ENCODE measurements around the gene FSTL4.
"Not testable (repeated sequence)": the region's sequence is repeated elsewhere in the genome, so short reads cannot be mapped to it uniquely, and the experiment has no call there.

FSTL4 gene

DNA sequence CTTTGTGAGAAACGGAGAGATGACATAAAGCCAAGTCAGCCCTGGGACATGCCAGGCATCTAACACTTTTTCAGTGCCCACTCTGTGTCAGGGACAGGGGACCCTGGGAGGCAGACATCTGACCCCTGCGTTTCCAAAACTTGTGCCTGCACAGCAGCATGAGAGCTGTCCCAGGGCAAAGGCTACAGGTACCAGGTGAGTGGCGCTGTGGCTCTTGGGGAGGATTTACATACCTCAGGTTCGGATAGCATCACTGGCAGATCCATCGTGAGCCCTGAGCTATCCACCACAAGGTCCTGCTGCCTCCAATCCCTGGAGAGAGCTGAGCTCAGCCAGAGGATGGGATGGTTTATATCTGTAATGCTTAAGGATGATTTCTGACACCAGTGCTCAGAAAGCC lies 52.4 kb downstream of the FSTL4 start:
- DNase-seq (ENCODE audit: insufficient read length, low spot score) (no peak), FAIRE-seq (no peak)

DNA sequence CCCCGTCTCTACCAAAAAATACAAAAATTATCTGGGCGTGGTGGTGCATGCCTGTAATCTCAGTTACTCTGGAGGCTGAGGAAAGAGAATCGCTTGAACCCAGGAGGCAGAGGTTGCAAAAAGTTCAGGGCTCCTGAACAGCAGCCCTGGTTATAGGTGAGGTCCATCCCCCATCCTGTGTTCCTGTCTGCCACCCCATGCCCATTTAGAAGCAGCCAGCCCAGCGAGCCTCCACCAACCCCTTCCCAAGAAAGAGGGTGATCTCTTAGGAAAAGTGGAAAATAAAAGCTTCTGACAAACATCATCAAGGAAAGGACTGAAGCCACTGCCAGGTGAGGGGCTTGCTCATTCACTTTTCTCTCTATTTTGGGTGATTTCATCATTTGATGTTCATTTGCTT lies 55.8 kb downstream of the FSTL4 start:
- DNase-seq (ENCODE audit: insufficient read length, low spot score) (no peak), FAIRE-seq (no peak)

DNA sequence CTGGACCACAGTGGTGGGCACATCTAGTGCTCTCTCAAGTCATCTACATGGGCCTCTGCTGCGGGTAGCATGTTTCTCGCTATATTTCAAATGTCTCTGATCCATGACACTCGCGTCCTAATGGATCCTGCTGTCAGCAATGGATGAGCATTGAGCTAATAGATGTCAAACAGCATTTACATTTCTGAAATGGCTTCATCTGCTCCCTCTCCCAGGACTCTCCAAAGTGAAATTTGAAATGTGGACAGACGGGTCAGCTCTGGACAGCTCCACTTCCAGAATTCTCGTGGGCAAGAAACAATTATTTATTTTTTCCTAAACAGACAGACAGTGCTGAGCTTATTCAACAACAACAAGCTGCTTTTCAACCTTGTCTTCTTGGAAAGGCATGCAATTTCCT lies 58.1 kb downstream of the FSTL4 start:
- FAIRE-seq (no peak), DNase-seq (ENCODE audit: insufficient read length, low spot score) (no peak)

DNA sequence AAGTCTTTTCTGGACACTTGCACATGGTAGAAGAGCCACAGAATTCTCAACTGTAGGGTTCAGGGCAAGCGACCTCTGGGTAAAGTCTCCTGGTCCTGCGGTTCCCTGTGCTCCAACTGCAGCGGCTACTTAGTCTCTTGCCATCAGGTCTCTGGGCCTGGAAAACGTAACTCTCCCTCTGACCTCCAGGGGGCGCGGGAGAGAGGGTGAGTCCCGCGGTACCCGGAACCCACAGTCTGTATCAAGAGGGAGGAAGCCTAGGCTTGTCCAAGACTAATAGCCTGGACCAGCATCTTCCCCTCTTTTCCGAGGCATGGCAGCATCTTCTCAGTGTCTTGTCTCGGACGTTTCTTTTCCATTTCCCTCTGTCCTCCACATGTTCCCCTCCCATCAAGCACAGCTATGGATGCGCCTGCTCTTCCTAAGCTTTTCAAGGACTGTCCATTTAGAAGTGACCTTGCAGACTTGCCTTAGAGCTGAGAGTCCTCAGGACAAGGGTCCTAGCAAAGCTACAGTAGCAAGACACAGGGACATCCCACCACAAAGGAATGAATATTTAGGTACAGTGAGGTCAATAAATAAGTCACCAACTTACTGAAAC lies 59.3 kb downstream of the FSTL4 start:
- FAIRE-seq: no peak

DNA sequence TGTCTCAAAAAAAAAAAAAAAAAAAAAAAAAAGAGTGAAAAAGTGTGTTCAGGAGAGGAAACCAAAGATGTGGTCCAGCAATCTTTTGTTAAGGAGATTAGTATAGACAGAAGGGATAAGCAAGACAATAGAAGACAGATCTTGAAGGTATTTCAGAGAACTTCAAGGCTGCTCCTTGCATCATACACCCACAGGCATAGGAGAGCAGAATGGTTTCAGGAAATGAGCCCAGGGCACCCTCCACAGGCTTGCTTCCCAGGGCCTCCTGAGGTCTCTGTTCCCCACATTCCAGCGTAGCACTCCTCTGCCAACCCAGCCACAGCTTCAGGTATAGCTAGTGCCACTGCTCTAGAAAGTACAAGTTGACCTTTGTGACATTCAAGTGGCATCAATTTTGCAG lies 65.8 kb downstream of the FSTL4 start:
- no peak for DNase-seq (ENCODE audit: insufficient read length, low spot score)
- FAIRE-seq: no peak

More for the DNA sequence above, 59.3 kb downstream of the FSTL4 start:
- DNase-seq (ENCODE audit: insufficient read length, low spot score): peak; percentile 56

DNA sequence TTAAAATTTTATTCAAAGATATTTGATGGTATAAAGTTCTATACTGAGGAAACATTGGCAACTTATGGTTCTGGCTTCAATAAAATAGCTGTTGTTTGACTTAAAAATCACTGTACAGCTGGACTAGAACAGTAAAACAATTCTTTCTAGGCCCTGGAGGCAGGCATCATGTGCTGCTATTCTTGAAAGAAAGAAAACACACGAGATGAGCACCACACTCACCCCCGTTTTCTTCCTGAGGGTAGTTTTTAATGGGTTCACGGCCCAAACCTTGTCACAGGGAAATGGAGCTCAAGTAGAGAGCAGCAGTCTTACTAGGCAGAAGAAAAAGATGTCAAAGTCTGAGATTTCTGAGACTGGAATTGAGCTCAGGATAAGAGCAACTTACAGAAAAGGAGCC lies 68.0 kb downstream of the FSTL4 start:
- DNase-seq (ENCODE audit: insufficient read length, low spot score) (no peak), FAIRE-seq (no peak)

DNA sequence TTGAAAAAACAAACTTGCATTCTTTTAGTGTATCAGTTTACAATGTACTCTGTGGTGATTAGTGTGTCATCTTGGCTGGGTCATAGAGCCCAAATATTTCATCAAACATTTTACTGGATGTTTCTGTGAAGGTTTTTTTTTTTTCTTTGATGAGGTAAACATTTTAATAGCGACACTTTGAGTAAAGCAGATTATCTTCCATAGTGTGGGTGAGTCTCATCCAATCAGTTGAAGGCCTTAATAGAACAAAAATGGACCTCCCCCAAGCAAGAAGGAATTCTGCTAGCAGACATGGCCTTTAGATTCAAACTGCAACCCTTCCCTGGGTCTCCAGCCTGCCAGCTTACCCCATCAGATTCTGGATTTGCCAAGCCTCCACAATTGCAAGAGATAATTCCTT lies 72.5 kb downstream of the FSTL4 start:
- FAIRE-seq: no peak
- DNase-seq (ENCODE audit: insufficient read length, low spot score): no peak

DNA sequence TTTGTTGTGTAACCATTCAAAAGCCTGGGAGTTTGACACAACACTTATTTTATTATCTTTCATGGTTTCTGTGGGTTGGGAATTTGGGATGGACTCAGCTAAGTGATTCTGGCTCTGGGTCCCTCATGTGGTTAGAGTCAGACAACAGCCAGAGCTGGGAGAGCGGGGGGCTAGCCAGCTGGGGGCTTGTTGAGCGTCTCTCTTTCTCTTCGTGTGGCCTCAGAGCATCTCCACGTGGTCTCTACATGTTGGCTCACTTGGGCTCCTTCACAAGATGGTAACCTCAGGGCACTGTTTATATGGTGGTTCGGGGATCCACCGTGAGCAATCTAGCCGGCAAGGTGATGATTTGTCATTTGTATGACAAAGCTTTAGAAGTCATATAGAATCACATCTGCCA lies 73.6 kb downstream of the FSTL4 start:
- FAIRE-seq (no peak), DNase-seq (ENCODE audit: insufficient read length, low spot score) (no peak)

DNA sequence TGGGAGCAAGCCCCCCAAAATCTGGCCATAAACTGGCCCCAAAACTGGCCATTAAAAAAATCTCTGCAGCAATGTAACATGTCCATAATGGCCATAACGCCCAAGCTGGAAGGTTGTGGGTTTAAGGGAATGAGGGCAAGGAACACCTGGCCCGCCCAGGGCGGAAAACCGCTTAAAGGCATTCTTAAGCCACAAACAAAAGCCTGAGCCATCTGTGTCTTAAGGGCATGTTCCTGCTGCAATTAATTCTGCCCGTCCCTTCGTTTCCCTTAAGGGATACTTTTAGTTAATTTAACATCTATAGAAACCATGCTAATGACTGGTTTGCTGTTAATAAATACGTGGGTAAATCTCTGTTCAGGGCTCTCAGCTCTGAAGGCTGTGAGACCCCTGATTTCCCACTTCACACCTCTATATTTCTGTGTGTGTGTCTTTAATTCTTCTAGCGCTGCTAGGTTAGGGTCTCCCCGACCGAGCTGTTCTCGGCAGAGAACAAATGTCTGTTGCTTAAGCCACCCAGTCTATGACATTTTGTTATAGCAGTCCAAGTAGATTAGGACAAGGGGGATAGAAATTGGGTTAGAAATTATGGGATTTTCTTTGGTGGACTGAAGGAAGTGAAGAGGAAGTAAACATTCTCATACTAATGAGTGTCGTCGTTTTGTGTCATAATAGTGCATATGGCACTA lies 77.0 kb downstream of the FSTL4 start:
- not testable (repeated sequence) for FAIRE-seq; DNase-seq (ENCODE audit: insufficient read length, low spot score)

DNA sequence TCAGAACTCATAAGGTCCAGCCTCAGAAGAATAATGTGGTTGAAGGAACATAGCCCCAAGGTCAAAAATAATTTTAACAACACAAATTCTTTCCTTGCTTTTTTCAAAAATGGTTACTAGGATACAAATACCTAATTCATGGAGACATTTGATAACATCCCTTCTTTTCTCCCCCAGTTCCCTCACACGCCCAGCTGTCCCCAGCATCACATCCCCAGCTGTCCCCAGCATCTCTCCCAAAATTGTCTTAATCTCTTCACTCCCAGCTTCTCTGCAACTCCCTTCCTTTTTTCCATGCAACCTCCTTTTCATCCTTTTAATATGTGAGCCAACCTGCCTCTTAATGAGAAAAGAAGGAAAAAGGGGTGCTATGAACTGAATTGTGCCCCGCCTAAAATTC lies 77.8 kb downstream of the FSTL4 start:
- no peak for DNase-seq (ENCODE audit: insufficient read length, low spot score)
- FAIRE-seq: no peak

DNA sequence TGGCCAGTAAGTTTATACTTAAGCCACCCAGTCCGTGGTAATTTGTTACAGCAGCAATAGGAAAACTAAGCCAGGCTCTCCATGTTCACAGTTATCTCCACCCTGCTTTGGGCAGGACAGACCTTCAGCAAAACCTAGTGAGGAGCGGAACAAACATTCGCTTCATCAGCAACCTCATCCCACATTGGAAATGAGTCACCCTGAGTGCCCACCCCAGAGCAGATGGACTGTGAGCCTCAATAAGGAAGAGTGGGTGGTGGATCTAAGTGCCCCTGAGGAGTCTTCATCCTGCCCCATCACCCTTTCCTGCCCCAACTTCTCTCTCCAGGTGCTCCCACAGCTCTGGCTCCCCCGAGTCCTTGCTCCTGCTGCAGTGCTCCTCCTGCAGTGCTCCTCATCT lies 78.8 kb downstream of the FSTL4 start:
- DNase-seq (ENCODE audit: insufficient read length, low spot score): no peak
- FAIRE-seq: no peak

DNA sequence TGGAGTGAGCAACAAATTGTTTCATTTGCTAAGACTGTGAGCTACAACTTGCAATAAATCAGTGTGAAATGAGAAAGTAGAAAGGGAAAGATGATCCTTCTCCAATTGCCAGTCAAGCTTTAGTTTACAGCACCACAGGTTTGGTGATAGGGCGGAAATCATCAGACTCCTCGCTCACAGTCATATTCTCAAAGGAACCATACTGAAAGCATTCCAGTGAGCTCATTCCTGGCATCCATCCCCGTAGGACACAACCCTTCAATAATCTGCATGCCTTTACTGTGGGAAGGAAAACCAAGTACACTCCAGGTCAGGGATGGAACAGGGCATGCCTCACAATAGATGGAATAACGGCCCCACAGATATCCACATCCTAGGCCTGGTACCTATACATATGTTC lies 80.7 kb downstream of the FSTL4 start:
- no peak for FAIRE-seq
- DNase-seq (ENCODE audit: insufficient read length, low spot score): no peak

DNA sequence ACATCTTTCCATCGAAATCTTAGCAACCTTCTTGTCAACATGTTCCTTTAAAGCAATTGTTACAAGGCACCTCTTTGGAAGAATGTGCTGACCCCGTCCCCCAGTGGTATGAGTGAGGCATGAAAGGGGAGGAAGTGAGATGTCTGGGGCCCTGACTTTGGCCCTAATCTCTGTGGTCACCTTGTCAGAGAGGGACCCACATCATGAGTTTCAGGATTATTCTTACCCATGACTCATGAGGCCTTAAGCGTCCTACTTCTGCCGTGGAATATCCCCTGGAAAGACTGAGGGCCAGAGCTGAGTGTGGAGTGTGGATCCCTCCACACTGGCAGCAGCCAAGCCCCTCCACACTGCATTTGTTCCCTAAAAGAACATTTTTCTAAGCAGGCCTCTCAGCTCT lies 81.2 kb downstream of the FSTL4 start:
- FAIRE-seq (no peak), DNase-seq (ENCODE audit: insufficient read length, low spot score) (no peak)

DNA sequence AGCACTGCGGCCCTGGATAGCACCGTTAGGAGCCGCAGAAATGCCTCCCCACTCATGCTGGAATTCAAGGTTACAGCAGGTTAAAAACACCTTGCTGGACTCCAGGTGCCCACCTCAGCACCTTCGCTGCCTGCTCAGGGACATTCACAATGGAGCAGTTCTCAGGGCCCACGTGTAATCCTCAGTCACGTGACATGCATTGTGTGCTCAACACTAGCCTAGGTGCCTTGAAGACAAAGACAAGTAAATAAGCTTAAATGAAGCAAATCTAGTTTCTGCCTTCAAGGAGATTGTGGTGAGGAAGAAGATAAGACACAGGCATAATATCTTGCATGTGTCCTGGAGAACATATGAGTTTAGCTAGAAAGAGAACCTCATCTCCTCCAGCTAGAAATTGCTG lies 82.1 kb downstream of the FSTL4 start:
- FAIRE-seq (no peak), DNase-seq (ENCODE audit: insufficient read length, low spot score) (no peak)

DNA sequence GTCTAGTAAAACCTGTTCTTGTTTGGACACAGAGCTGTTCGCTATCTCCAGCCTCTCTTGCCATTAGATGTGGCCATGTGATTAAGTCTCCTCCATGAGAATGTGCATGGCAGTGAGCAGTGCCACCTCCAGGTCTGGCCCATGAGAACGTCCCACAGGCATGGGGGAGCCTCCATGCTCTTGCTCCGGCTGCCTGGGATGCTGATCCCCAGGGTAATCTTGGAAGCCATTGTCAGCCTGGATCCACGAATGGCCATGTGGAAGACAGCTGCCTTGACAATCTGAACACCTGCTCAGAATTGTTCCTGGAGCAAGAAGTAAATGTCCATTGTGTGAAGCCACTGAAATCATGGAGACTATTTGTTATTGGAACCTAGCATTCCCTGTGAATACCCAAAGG lies 83.5 kb downstream of the FSTL4 start:
- no peak for DNase-seq (ENCODE audit: insufficient read length, low spot score)
- no peak for FAIRE-seq

DNA sequence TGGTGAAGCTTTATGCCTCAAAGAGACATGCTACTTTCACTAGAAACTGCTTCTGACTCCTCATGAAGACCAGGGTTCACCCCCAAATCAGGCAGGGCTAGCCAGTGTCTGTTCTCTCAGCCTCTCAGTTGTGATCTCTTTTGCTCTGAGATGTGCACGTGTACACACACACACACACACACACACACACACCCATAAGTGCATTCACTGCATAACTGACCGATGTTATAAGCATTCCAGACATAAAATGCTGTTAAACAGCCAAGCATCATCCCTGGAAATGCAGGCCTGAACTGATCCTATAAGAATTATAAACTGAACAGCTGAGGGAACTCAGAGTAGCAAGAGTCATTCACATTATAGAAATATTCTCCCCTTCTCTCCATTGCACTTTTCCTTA lies 85.0 kb downstream of the FSTL4 start:
- FAIRE-seq (no peak), DNase-seq (ENCODE audit: insufficient read length, low spot score) (no peak)

DNA sequence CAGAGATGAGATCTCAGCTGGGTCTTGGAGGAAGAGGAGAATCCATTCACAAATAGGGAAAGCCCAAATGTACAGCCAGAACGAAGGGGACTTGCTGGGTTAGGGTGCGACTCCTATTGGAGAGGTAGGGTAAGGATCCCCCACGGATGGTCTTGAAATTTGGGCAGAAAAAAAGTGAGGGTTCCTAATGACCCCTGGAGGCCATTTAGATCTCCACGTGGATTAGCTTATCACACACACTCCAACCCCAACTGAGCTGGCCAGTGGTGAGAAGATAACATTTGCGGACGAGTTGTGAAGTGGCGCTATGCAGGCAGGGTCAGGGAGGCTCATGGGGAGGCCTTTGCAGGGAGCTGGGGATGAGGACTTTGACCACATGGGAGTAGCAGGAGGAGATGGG lies 86.0 kb downstream of the FSTL4 start:
- DNase-seq (ENCODE audit: insufficient read length, low spot score): no peak
- no peak for FAIRE-seq

DNA sequence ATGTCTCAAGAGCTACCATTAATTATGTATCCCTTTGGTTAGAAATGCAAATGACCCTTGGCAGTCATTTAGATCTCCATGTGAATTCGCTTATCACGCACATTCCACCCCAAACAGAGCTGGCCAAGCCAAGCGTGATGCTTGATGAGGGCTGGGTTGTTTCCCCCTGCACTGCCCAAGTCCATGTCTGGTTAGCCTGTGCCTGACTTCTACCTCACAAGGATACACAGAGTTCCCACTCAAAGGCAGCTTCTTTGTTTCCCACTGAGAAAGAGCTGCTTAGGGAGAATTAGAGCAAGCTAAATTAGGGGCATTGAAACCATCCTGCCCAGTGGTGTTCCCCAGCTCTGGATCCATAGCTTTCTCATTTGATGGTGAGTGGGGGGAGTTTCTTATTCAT lies 87.2 kb downstream of the FSTL4 start:
- FAIRE-seq (no peak), DNase-seq (ENCODE audit: insufficient read length, low spot score) (no peak)

DNA sequence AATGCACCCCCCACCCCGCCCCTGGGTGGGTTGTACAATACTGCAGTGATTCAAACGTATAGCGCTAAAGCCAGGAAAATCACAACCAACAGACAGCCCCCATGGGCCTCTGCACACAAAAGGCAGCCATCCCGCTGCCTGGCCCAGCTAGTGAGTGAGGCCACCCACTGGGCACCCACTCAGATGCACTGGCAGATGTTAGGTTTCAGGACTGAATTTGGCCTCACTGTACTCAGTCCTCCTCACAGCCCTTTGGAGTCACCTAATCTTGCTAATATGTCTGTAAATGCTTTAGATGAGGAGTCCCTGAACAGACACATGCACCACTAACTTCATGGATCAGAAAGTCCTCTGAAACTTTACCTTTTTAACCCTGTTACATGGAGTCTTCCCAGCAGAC lies 87.7 kb downstream of the FSTL4 start:
- DNase-seq (ENCODE audit: insufficient read length, low spot score): no peak
- no peak for FAIRE-seq

DNA sequence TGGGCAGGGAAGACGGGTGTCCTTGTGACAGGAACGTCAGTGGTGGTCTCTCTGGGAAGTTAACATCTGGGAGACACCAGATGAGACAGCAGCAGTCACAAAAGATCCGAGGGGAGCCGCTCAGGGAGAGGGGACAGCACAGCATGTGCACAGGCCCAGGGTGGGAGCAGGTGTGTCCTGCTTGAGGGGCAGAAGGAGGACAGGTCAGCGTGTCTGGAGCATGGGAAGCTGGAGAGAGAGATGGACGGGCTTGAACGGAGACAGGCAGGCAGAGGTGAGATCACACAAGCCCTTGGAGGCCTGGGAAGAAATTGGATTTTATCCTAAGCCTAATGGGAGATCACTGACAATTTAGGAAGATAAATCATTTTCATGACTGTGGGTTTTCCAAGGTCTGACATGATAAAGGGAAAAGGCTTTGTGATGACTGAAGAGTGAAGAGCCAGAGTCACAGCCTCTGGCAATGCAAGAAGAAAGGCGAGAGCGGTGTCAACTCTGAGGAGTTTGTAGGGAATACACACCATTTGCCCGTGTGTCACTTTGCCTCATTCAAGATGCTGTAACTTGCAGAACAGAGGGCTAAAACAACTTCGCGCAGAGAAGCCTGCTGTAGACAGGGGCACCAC lies 88.3 kb downstream of the FSTL4 start:
- DNase-seq (ENCODE audit: insufficient read length, low spot score) (no peak), FAIRE-seq (no peak)

DNA sequence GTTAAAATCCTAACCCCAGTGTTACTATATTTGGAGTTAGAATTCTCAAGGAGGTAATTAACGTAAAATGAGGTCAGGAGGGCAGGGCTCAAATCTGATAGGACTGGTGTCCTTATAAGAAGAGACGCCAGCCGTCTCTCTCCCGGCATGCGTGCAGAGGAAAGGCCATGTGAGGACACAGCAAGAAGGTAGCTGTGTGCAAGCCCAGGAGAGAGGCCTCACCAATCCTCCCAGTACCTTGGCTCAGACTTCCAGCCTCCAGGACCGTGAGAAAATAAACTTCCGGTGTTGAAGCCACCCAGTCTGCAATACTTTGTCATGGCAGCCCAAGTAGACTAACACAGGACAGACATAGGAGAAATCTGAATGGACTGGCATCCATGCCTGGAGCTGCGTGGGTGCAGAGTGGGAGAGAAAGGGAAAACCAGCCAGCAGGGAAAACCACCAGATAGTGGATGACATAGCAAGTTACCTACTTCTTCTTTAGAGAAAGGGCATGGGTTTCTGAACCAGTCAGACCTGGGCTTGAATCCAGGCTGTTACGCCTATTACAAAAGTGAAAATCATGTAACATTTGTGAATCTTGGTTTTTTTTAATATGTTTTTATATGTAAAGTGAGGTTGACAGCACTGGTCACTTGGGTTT lies 89.2 kb downstream of the FSTL4 start:
- no peak for DNase-seq (ENCODE audit: insufficient read length, low spot score)
- no peak for FAIRE-seq

DNA sequence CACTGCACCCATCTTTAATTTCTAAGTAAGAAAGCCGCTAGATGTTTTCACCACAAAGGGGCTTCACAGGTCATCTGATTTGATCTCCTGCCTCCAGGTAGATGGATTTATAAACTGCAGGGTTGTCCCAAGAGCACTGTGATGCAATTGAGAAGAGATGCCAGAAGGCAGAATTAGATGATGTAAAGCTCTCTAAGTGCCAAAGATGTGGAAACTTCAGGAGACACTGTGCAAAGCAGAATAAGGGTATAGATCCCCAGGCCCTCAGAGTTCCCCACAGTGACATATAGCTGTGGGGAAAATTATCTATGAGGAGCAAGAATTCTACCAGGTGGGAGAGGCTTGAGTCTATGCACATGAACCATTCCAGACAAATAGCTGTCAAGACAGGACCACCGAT lies 90.5 kb downstream of the FSTL4 start:
- DNase-seq (ENCODE audit: insufficient read length, low spot score) (no peak), FAIRE-seq (no peak)

All from HTR-8/SVneo (cell line).